ENCODE measurements around the gene DPP3.
"Not testable (repeated sequence)": the region's sequence is repeated elsewhere in the genome, so short reads cannot be mapped to it uniquely, and the experiment has no call there.

The DPP3 gene, protein sequence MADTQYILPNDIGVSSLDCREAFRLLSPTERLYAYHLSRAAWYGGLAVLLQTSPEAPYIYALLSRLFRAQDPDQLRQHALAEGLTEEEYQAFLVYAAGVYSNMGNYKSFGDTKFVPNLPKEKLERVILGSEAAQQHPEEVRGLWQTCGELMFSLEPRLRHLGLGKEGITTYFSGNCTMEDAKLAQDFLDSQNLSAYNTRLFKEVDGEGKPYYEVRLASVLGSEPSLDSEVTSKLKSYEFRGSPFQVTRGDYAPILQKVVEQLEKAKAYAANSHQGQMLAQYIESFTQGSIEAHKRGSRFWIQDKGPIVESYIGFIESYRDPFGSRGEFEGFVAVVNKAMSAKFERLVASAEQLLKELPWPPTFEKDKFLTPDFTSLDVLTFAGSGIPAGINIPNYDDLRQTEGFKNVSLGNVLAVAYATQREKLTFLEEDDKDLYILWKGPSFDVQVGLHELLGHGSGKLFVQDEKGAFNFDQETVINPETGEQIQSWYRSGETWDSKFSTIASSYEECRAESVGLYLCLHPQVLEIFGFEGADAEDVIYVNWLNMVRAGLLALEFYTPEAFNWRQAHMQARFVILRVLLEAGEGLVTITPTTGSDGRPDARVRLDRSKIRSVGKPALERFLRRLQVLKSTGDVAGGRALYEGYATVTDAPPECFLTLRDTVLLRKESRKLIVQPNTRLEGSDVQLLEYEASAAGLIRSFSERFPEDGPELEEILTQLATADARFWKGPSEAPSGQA

DNA sequence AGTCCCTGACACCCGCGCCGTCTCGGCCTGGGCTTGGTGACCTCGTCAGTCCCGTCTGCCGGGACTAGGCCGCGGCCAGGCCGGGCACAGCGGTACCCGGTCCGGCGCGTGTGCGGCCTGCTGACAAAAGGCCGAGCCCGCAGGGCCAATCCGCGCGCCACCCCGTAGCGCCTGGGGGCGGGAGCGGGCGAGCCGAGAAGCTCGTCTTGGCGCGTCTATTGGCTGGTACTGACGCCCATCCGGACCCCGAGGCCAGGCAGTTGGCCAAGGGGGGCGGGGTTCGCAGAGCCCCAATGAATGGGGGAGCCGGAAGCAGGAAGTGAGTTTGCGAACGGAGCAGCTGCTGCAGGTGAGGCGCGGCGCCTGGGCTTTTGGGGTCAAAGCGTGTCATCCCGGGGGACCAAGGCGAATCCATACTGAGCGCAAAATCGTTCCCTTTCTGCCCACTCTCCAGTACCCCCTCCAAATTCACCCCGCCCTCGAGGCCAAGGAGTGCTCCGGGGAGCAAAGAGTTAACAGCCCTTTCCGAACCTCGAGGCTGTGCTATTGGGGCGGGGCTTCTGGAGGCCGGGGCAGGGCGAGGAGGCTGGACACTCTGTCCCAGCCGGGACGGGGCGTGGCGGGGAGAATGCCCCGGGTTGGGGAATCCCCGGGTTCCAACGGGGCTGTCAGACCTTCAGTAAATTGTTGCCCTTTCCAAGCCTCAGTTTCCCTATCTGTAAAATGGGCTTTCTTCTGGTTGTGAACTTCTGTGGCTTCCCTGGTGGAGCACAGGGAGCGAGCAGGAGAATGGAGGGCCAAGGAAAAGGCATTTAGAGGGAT is at the start of gene DPP3:
DPP3 (plus strand) TSS at position 318 of the 822 bp plus-strand sequence. CDS start 1,767 bp downstream, outside the sequence.
- DNase-seq, result peak; percentile 100

DNA sequence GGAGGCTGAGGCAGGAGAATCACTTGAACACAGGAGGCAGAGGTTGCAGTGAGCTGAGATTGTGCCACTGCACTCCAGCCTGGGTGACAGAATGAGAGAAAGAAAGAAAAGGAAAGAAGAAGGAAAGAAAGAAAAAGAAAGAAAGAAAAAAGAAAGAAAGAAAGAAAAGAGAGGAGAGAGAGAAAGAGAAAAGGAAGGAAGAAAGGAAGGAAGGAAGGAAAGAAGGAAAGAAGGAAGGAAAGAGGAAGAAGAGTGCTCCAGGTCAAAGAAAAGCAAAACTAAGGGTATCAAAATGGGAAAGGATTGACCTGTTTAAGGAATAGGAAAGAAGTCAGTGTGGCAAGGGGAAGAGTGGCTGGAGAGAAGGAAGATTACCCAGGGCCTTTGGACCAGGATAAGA is 48.9 kb upstream of the DPP3 start:
- DNase-seq, result not testable (repeated sequence)

DNA sequence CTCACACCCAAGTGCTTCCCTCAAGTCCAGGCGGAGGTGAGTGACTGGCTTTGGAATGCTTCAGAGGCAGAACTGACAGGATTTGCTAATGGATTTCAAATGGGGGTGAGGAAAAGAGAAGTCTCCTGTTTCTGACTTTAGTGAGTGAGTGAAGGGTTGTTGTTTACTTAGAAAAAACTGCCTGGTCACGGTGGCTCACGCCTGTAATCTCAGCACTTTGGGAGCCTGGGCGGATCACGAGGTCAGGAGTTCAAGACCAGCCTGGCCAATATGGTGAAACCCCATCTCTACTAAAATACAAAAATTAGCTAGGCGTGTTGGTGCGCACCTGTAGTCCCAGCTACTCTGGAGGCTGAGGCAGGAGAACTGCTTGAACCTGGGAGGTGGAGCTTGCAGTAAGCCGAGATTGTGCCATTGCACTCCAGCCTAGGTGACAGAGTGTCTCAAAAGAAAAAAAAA is 48.3 kb upstream of the DPP3 start:
- not testable (repeated sequence) for DNase-seq

DNA sequence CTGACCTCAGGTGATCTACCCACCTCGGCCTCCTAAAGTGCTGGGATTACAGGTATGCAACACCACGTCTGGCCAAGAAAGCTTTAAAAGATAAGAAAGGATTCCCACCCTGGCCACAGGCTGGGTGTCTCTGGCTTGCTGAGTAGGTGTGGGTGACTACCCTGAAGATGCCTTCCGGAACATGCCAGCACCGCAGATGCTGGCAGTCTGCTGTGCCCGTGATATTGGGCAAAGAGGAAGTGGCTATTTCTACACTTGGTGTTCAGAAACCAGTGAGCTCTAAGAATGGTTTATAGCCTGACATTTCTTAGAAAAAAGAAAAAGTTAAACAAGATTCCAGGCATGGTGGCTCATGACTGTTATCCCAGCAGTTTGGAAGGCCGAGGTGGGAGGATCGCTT is 47.6 kb upstream of the DPP3 start:
- no peak for DNase-seq

DNA sequence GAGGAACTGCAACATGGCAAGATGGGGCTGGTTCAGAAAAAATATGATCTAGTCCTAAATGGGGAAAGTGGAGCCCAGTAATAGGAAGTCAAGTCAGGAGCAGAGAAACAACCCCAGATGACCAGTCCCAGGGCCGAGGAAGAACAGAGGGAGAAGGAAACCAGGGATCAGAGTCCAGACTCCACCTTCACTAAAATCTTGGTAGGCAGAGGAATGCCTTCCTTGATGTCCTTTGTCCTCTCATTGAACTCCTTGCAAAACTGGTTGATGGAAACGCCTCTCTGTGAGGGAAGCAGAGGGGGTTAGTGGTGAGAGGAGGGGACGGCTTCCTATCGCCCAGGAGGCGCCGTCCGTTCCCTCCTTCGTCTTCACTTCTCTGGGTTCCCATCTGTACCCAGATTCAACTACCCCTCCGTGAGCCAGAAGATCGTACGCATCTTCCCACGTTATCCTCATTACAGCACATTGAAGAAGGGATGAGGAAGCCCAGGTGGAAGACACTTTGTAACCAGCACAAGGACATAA is 42.2 kb upstream of the DPP3 start:
- DNase-seq, result no peak

DNA sequence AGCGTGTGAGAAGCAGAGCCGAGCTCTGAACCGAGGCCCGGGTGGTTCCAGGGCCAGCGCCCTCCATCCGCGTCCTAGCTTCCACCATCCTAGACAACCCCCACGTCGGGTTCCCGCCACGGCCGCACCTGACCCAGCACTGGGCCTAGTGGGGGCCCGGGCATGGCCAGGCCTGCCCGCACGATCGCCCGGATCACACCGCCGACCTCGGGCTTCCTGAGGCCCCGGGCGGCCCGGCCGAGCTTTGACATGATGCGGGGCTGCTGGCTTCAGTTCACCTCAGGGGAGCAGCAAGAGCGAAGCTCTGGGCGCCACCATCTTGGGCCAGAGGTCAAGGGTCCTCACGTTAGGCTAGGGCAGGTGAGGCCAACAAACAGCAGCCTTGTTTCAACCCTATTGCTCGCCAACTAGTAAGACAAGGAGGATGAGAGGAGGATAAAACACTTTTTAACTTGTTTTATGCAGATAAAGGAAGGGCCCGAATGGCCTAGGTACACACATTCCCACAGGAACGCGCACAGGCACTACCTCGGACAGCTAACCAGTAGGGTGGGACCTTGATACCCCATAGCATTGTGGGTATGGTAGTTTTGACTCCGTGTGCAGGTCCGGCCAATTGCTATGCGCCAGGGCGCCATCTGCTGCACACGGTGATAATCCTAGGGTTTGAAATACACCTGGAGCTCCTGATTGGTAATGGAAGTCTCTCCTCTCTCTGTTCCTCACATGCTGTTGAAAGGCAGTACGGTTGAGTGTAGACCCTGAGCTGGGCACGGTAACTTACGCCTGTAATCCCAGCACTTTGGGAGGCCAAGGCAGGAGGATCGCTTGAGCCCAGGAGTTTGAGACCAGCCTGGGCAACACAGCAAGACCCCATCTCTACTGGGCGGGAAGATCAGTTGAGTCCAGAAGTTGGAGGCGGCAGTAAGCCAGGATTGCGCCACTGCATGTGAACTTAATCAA is 41.4 kb upstream of the DPP3 start, which contains the start of gene MRPL11:
MRPL11 (minus strand) TSS at position 345 of the 963 bp plus-strand sequence; CDS start at position 251, 94 bp downstream.
- DNase-seq, result peak; percentile 99

DNA sequence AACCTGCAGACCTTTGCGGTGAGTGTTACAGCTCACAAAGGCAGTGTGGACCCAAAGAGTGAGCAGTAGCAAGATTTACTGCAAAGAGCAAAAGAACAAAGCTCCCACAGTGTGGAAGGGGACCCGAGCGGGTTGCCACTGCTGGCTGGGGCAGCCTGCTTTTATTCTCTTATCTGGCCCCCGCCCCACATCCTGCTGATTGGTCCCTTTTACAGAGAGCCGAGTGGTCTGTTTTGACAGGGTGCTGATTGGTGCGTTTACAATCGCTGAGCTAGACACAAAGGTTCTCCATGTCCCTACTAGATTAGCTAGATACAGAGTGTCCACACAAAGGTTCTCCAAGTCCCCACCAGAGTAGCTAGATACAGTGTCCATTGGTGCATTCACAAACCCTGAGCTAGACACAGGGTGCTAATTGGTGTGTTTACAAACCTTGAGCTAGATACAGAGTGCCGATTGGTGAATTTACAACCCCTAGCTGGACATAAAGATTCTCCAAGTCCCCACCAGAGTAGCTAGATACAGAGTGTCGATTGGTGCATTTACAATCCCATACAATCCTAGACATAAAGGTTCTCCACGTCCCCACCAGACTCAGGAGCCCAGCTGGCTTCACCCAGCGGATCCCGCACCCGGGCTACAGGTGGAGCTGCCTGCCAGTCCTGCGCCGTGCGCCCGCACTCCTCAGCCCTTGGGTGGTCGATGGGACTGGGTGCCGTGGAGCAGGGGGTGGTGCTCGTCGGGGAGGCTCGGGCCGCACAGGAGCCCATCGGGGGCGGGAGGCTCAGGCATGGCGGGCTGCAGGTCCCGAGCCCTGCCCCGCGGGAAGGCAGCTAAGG is 39.9 kb upstream of the DPP3 start:
- DNase-seq, result not testable (repeated sequence)

DNA sequence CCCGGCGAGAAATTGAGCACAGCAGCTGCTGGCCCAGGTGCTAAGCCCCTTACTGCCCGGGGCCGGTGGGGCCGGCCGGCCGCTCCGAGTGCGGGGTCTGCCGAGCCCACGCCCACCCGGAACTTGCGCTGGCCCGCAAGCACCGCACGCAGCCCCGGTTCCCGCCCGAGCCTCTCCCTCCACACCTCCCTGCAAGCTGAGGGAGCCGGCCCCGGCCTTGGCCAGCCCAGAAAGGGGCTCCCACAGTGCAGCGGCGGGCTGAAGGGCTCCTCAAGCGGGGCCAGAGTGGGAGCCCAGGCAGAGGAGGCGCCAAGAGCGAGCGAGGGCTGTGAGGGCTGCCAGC is 39.3 kb upstream of the DPP3 start:
- not testable (repeated sequence) for DNase-seq

DNA sequence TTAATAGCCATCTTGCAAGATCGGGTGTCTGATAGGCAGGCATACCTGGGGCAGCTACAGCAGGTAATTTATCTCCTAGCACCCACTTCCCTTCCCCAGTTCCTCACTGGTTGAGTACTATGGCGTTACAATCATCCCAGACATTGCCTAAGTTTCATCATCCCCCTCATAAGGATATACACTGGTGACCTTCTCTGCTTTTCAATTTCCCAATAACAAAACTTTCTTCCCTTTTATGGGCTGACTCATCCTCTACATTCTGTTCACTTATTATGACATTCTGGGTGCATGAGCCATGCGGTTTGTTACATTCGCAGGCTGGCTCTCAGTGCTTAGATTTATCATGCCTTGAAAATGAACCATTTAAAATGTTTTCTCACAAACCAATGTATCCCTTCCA is 36.6 kb upstream of the DPP3 start:
- DNase-seq, result no peak

DNA sequence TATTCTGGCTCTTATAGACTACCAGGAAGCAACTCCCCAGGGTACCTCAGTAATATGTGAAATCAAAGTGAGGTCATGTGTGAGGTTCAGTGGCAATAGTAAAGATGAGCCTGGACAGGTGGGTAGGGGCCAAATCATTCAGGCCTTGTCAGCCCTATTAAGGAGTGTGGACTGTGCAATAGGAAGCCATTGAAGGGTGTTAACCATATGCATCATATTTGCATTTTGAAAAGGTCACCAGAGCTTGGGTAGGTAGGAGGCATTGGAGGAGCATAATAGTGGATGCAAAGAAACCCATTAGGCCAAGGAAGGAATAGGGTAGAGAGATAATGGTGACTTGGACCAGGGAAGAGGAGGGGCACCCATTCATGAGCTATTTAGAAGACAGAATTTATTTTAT is 33.2 kb upstream of the DPP3 start:
- no peak for DNase-seq

DNA sequence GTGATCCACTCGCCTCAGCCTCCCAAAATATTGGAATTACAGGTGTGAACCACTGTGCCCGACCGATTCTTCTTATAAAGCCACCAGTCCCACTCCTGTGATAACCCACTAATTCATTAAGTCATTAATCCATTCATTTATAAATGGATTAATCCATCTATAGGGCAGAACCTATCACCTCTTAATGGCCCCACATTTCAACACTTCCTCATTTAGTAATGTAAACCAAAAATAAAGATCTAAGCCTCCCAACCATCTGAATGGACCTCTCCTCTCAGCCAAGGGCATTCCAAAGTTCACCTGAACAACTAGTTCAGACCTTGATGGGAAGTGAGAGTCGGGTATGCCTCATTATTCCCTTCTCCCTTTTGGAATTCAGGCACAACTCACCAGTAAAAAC is 31.7 kb upstream of the DPP3 start:
- no peak for DNase-seq

DNA sequence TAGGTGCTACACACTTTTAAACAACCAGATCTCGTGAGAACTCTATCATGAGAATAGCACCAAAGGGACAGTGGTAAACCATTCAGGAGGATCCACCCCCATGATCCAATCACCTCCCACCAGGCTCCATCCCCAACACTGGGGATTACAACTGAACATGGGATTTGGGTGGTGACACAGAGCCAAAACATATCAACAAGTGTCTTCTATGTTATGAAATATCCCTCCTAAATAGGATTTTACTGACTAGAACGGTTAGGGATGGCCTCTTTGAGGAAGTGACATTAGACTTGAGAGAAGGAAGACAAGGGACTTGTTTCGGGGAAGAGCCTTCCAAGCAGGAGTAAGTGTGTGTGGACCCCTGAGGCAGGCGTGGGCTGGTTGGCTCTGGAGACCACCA is 29.7 kb upstream of the DPP3 start:
- DNase-seq, result no peak

DNA sequence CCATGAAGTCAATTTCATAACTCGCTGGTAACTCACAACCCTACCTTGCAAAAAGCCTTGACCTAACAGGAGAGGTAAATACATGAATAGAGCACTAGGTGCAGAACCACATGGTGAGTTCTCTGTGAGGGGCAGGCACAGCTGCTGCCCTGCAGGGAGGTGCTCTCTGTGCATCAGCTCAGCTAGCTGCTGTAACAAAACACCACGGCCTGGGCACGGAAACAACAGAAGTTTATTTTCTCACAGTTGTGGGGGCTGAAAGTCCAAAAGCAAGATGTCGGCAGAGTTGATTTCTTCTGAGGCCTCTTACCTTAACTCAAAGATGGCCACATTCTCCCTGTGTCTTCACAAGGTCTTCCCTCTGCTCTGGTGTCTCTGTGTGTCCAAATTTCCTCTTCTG is 28.6 kb upstream of the DPP3 start:
- no peak for DNase-seq

DNA sequence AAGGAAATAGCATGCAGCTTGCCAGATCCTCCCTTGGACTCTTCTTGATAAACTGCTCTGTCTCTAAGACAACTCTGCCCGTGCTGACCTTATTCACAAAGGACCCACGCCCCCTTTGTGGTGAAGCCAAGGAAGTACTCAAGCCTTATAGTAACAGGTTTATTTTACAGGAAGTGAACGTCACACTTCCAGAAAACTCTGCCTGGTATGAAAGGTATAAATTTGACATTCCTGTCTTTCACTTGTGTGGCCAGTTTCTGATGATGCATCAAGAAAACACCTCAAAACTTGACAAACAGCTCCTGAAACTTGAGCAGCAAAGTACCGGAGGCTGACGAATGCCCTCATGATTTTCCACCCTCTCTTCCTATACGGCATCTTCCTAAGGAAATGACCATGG is 26.0 kb upstream of the DPP3 start:
- no peak for DNase-seq

DNA sequence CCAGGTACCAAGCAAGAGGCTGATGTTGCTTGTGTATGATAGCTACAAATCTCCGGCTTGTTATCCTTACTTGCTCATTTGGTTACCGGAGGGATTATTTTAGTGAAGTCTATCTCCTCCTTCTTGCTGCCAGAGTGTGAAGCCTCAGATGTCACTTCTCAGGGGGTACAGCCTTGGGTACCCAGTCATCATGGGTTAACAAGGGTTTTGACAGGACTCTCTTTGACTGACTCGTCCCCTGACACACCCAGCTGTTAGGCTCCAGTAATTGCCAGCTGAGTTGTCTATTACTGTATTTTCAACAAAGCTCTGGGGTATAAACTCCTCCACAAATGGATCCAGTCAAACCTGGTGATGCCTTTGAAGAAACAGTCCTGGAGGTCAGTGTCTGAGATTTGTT is 25.4 kb upstream of the DPP3 start:
- DNase-seq, result no peak

DNA sequence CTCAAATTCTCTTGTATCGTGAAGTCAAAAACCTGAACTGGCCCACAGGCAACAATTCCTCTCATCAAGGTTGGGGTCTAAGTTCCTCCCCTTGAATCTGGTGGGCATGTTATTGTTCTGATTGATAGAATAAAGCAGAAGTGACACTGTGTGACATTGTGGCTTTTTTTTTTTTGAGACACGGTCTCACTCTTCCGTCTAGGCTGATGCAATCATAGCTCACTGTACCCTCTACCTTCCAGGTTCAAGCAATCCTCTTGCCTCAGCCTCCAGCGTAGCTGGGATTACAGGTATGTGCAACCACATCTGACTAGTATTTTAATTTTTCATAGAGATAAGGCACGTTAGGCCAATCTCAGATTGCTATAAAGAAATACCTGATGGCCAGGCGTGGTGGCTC is 22.4 kb upstream of the DPP3 start:
- DNase-seq, result no peak

DNA sequence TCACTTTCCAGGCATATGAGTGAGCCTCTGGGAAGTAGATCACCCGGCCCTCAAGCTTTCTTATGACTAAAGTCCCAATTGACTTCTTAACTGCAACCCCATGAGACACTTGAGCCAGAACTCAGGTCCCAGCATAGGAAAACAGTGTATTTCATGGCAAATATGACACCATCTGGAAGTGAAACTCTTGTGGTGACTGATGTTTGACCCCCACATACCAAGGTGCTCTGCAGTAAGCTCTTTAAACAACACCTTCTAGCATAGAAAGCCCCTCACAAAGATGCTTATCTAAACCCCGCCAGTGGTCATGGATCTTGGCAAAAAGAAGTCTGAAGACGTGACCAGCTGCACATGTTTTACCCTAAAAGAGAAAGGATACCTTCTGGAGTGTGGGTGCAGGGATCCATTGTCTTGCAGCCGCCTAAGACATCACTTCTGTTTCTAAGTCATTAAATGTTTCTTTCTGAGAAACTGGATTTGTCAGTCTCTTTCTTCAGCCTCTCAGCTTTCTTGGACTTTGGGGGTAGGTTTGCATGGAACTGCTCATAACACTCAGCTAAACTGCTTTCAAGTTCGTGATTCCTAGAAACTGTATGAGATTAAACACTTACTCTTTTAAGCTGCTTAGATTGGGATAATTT is 21.0 kb upstream of the DPP3 start:
- no peak for DNase-seq

DNA sequence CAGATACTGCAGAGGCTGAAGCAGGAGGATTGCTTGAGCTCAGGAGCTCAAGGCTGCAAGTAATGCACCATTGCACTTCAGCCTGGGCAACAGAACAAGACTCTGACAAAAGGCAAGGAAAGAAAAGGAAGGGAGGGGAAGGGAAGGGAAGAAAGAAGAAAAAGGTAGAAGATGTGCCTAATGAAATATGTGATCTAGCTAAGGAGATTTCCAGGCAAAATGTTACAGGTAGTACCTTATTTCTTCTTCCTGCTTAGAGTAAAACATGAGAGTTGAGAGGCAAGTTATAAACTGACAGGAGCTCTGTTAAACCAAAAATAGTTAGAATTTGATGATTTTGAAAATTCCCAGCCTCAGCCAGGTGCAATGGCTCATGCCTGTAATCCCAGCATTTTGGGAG is 18.2 kb upstream of the DPP3 start:
- no peak for DNase-seq

DNA sequence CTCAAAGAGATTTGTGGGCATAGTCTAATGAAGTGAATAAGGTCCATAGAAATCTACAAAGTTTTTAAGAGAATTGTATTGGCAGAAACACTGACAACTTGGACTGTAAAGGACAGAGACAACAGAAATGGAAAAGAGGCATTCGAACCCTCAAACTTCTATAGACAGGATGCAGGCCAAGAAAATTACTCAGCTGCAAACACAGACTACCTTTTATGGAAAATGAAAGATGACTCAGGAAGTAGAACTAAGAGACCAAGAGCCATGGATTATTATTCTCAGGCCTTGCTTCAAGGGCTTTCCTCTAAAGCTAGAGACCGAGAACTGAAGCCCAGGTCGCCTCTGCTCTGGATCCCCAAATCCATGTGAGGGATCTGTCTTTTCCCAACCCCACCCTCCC is 17.3 kb upstream of the DPP3 start:
- no peak for DNase-seq

DNA sequence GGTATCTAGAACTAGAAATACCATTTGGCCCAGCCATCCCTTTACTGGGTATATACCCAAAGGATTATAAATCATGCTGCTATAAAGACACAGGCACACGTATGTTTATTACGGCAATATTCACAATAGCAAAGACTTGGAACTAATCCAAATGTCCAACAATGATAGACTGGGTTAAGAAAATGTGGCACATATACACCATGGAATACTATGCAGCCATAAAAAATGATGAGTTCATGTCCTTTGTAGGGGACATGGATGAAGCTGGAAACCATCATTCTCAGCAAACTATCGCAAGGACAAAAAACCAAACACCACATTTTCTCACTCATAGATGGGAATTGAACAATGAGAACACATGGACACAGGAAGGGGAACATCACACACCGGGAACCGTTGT is 16.1 kb upstream of the DPP3 start:
- not testable (repeated sequence) for DNase-seq
